Hepatocyte (in vitro differentiated cells): ENCODE measurements around the gene SPTBN5. TPM values are rescaled to one million over a fixed set of nuclear protein-coding genes. Genes with fewer than 3 reads are reported as not detected.

Experiments
- DNase-seq: peaks from one replicate; pipeline ENCODE4 v3.0.0-alpha.2; 2016; ENCODE audit warnings: low spot score
- H2AFZ ChIP-seq: fragments of 200-600 bp; sonication (generic); 2 replicates; pipeline ENCODE4 v1.6.0; 2016; ENCODE audit warnings: antibody characterized with exemption, mild to moderate bottlenecking
- H3K27ac ChIP-seq: fragments of 200-600 bp; sonication (generic); 2 replicates; pipeline ENCODE4 v1.5.1; 2016; ENCODE audit warnings: mild to moderate bottlenecking
- H3K27me3 ChIP-seq: fragments of 200-600 bp; sonication (generic); 2 replicates; pipeline ENCODE4 v1.6.1; 2016
- H3K36me3 ChIP-seq: fragments of 200-600 bp; sonication (generic); replicated peaks from 2 replicates; pipeline ENCODE4 v1.5.1; 2016; ENCODE audit warnings: low read depth; ENCODE audit not compliant: insufficient read depth
- H3K4me1 ChIP-seq: fragments of 200-600 bp; sonication (generic); 2 replicates; pipeline ENCODE4 v1.5.1; 2016; ENCODE audit warnings: mild to moderate bottlenecking, moderate library complexity; ENCODE audit not compliant: insufficient read depth
- H3K4me2 ChIP-seq: fragments of 200-600 bp; sonication (generic); 2 replicates; pipeline ENCODE4 v1.6.0; 2016
- H3K4me3 ChIP-seq: fragments of 200-600 bp; sonication (generic); 2 replicates; pipeline ENCODE4 v1.5.1; 2016; ENCODE audit warnings: mild to moderate bottlenecking
- H3K79me2 ChIP-seq: fragments of 200-600 bp; sonication (generic); 2 replicates; pipeline ENCODE4 v1.6.0; 2017; ENCODE audit warnings: mild to moderate bottlenecking
- H3K9me2 ChIP-seq: fragments of 200-600 bp; sonication (generic); replicated peaks from 2 replicates; pipeline ENCODE4 v1.6.0; 2017; ENCODE audit warnings: mild to moderate bottlenecking; ENCODE audit not compliant: insufficient read depth
- H3K9me3 ChIP-seq: fragments of 200-600 bp; sonication (generic); 2 replicates; pipeline ENCODE4 v1.5.1; 2016; ENCODE audit warnings: low read depth, mild to moderate bottlenecking
- H4K20me1 ChIP-seq: fragments of 200-600 bp; sonication (generic); 2 replicates; pipeline ENCODE4 v1.6.0; 2016; ENCODE audit warnings: mild to moderate bottlenecking; ENCODE audit not compliant: insufficient read depth, poor library complexity, severe bottlenecking
- CTCF ChIP-seq: fragments of 200-600 bp; sonication (generic); IDR thresholded peaks from 2 replicates; pipeline ENCODE4 v1.5.1; 2016; ENCODE audit warnings: antibody characterized with exemption, mild to moderate bottlenecking; ENCODE audit not compliant: poor library complexity
- EZH2 ChIP-seq: fragments of 200-600 bp; sonication (generic); IDR thresholded peaks from 2 replicates; pipeline ENCODE4 v1.6.1; 2016; ENCODE audit warnings: antibody characterized with exemption, mild to moderate bottlenecking, borderline replicate concordance
- EZH2phosphoT487 ChIP-seq: fragments of 200-600 bp; sonication (generic); IDR thresholded peaks from one replicate; pipeline ENCODE4 v1.6.1; 2018; ENCODE audit warnings: antibody characterized with exemption, mild to moderate bottlenecking, low read depth, moderate library complexity; ENCODE audit not compliant: unreplicated experiment, severe bottlenecking
- WGBS: methylation state at CpG from one replicate; pipeline ENCODE4 v1.1.6; 2016; ENCODE audit warnings: low lambda C conversion rate; ENCODE audit errors: missing lambda C conversion rate; 5-methylcytosine and 5-hydroxymethylcytosine counted together
- polyA plus RNA-seq: library from polyadenylated mRNA; unstranded; fragments of >200 nt; fragmentation: Nextera tagmentation; extraction: Ambion mirVana; gene quantifications from 2 replicates; pipeline ENCODE4 v1.2.1, GENCODE V29; 2016
- total RNA-seq: library from RNA; depleted of rRNA; stranded (reverse); fragments of >200 nt; gene quantifications from 2 replicates; pipeline ENCODE4 v1.2.3, GENCODE V29; 2014

SPTBN5 gene
- total and polyA plus RNA-seq, 2 experiments from 2014 or later: 1.7 to 1.9 TPM

- DNase-seq: no peak
- 94% methylated on average over 42 of the region's 42 CpGs for WGBS
- Histone ChIP-seq H3K27ac (no peak overlapping the region), H3K9me2 (no peaks in the 10 kb centered on the region), H4K20me1 (no peaks in the 10 kb centered on the region), H3K4me2 (no peak overlapping the region), H3K36me3 (no peaks in the 10 kb centered on the region), H2AFZ (no peak overlapping the region), H3K4me3 (no peak overlapping the region), H3K9me3 (no peaks in the 10 kb centered on the region), H3K79me2 (no peaks in the 10 kb centered on the region), H3K27me3 (no peaks in the 10 kb centered on the region), H3K4me1 (peaks cover 12% of the 10 kb centered on the region)
- TF ChIP-seq EZH2phosphoT487: no peak
- no peak for TF ChIP-seq CTCF
- no peak for TF ChIP-seq EZH2
Measured at GRCh38 chr15:41869770-41870688, 23.8 kb downstream of the SPTBN5 start.

DNA sequence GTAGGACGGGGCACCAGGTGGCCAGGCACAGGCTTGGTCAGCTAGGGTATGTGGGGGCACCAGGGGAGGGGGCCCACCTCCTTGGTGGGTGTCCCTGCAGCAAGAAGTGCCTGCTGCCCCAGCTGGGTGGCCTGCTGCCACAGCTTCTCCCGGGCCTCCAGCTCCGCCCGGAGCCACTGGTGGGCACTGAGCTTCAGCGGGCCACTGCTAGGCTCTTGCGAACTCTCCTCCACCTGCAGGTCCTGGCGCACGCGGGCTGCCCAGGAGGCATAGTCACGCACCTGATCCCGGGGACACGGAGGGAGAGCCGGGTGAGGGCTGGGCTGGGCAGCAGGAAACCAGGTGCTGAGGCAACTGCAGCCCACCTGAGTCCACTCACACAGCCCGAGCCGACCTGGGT is 25.5 kb downstream of the SPTBN5 start:
- H3K27me3 ChIP-seq: no peaks in the 10 kb centered on the region
- no peak overlapping the region for H3K27ac ChIP-seq
- no peak overlapping the region for H2AFZ ChIP-seq
- WGBS: 98% methylated on average over 11 of the region's 15 CpGs
- H3K4me1 ChIP-seq: peaks cover 12% of the 10 kb centered on the region
- no peak for DNase-seq
- H3K79me2 ChIP-seq: no peaks in the 10 kb centered on the region
- no peak overlapping the region for H3K4me3 ChIP-seq
- no peaks in the 10 kb centered on the region for H3K9me3 ChIP-seq
- no peaks in the 10 kb centered on the region for H3K36me3 ChIP-seq
- TF ChIP-seq EZH2: no peak
- no peak for TF ChIP-seq CTCF
- no peak for TF ChIP-seq EZH2phosphoT487
- no peaks in the 10 kb centered on the region for H4K20me1 ChIP-seq
- no peak overlapping the region for H3K4me2 ChIP-seq
- H3K9me2 ChIP-seq: no peaks in the 10 kb centered on the region

GRCh38 chr15:41866872-41867579 is 26.8 kb downstream of the SPTBN5 start:
- Histone ChIP-seq H3K27ac (no peak overlapping the region), H3K27me3 (no peaks in the 10 kb centered on the region), H3K4me3 (no peak overlapping the region), H3K79me2 (no peaks in the 10 kb centered on the region), H4K20me1 (no peaks in the 10 kb centered on the region), H3K4me1 (peaks cover 12% of the 10 kb centered on the region), H2AFZ (no peak overlapping the region), H3K9me3 (no peaks in the 10 kb centered on the region), H3K9me2 (no peaks in the 10 kb centered on the region), H3K36me3 (no peaks in the 10 kb centered on the region), H3K4me2 (no peak overlapping the region)
- WGBS: 87% methylated on average over 25 of the region's 25 CpGs
- TF ChIP-seq CTCF: no peak
- no peak for TF ChIP-seq EZH2
- no peak for TF ChIP-seq EZH2phosphoT487
- DNase-seq: no peak
